K562 (cell line): ENCODE results near the gene GZMM. TPM values are rescaled to one million over a fixed set of nuclear protein-coding genes. Genes with fewer than 3 reads are reported as not detected.
A peak's percentile ranks its signal among the peaks of the same experiment; 100 is the strongest.

Experiments
- BMI1 ChIP-seq: fragments of 150-350 bp; IDR thresholded peaks from 2 replicates; pipeline ENCODE4 v1.6.1; 2014; ENCODE audit warnings: low read length
- GABPA ChIP-seq: fragments of 200-800 bp; sonication (Bioruptor generic); conservative IDR thresholded peaks from 2 replicates; pipeline ENCODE4 v1.6.1; 2016; ENCODE audit warnings: low read depth, missing genetic modification characterization, missing compliant biosample characterization
- MCM5 ChIP-seq: fragments of 450-650 bp; IDR thresholded peaks from 2 replicates; pipeline ENCODE4 v1.6.1; 2016; ENCODE audit warnings: low read depth
- RBFOX2 ChIP-seq: fragments of 200-400 bp; formaldehyde crosslinking; IDR thresholded peaks from 2 replicates; pipeline ENCODE4 v1.6.1; 2017; ENCODE audit warnings: low read depth, mild to moderate bottlenecking, low read length, moderate library complexity
- TAF7 ChIP-seq: fragments of 450-650 bp; IDR thresholded peaks from 2 replicates; pipeline ENCODE4 v1.6.1; 2016; ENCODE audit warnings: missing genetic modification characterization, missing compliant biosample characterization
- THRAP3 ChIP-seq: fragments of 450-650 bp; IDR thresholded peaks from 2 replicates; pipeline ENCODE4 v1.6.1; 2016; ENCODE audit warnings: mild to moderate bottlenecking, inconsistent platforms, borderline replicate concordance
- polyA plus RNA-seq, 8 experiments: library from polyadenylated mRNA; depleted of rRNA in 4 of 8; stranded (reverse) in 5 of 8; unstranded in 3 of 8; fragments of >200 nt; fragmentation: Nextera tagmentation in 2 of 8; fragmentation: Illumina TruSeq in 1 of 8; extraction: Ambion mirVana in 2 of 8; extraction: Trizol in 1 of 8; gene quantifications; 2 replicates each; pipeline versions ENCODE4 v1.2.1 to v1.2.3, GENCODE V29; 2011 to 2014; ENCODE audit warnings: inconsistent platforms in 1 of 8, missing spikeins in 1 of 8
- total RNA-seq, 7 experiments: library from RNA; depleted of rRNA in 6 of 7; stranded (reverse); fragments of >200 nt in 6 of 7; fragmentation: Illumina TruSeq in 2 of 7; extraction: Trizol in 2 of 7; gene quantifications; 2 replicates each; pipeline versions ENCODE4 v1.2.1 to v1.2.3, GENCODE V29; 2011 to 2021; ENCODE audit warnings: low replicate concordance in 1 of 7
- TF ChIP-seq, protein P1 (sequence below): fragments of 250-450 bp; sonication (Bioruptor Pico); IDR thresholded peaks from 2 replicates; pipeline ENCODE4 v1.8.0; 2021; ENCODE audit warnings: moderate library complexity, mild to moderate bottlenecking, inconsistent platforms
- TF ChIP-seq, protein P2 (sequence below): sonication (generic); formaldehyde crosslinking; IDR thresholded peaks from 2 replicates; pipeline ENCODE4 v1.8.0; 2023; ENCODE audit warnings: mild to moderate bottlenecking, missing genetic modification reagents
- TF ChIP-seq, protein P3 (sequence below): conservative IDR thresholded peaks from 2 replicates; pipeline ENCODE4 v1.6.1; 2011; ENCODE audit warnings: low read depth, mild to moderate bottlenecking, low read length; ENCODE audit not compliant: control insufficient read depth
- TF ChIP-seq, protein P4 (sequence below): fragments of 450-650 bp; IDR thresholded peaks from one replicate; pipeline ENCODE4 v1.6.1; 2018; ENCODE audit warnings: mild to moderate bottlenecking, moderate library complexity; ENCODE audit not compliant: partially characterized antibody

The GZMM gene
- total and polyA plus RNA-seq, 9 of the 15 experiments (the other 6 are each of a cell fraction or from before 2014, with no cell fraction given) = 0.08 to 2.6 (median 0.70) TPM; not detected in 2

DNA sequence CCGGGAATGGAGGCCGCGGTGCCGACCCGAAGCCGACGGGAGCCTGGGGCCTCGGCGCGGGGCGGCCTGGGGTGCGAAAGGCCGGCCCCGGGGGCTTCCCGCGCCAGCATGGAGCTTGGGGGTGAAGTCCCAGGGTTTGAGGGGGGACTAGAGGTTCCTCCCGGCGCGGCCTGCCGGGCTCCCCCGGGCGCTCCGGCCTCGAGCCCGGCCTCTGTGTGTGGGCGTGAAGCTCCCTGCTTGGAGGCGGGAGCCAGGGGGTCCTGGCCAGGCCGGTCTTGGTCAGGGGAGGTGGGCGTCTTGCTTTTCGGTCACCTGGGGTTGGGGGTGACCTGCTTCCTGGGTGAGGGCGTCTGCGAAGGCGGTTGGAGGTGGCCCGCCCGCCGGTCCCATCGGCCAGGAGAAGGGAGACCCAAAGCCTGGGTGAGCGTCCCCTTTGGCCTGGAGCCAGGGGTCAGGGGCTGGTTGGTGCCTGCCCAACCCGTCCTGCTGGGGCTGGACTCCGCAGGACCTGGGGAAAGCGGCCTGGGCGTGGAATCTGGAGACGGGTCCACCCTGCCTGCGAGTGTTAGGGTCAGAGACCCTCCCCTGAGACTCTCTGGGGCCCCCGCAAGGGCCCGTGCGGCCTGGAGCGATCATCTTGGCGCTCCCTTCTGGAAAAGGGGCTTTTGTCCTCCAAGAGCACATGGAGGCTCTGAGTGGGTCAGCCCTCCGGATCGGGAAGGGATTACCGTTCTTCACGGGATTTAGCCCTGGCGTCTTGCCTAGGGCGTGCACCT lies 29.1 kb downstream of the GZMM start (continued):
- peak; percentile 83 for TF ChIP-seq RBFOX2
- no peak for TF ChIP-seq MCM5
- TF ChIP-seq, protein P1, sequence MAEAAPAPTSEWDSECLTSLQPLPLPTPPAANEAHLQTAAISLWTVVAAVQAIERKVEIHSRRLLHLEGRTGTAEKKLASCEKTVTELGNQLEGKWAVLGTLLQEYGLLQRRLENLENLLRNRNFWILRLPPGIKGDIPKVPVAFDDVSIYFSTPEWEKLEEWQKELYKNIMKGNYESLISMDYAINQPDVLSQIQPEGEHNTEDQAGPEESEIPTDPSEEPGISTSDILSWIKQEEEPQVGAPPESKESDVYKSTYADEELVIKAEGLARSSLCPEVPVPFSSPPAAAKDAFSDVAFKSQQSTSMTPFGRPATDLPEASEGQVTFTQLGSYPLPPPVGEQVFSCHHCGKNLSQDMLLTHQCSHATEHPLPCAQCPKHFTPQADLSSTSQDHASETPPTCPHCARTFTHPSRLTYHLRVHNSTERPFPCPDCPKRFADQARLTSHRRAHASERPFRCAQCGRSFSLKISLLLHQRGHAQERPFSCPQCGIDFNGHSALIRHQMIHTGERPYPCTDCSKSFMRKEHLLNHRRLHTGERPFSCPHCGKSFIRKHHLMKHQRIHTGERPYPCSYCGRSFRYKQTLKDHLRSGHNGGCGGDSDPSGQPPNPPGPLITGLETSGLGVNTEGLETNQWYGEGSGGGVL (CRISPR knock-in tag) = no peak
- TF ChIP-seq, protein P2, sequence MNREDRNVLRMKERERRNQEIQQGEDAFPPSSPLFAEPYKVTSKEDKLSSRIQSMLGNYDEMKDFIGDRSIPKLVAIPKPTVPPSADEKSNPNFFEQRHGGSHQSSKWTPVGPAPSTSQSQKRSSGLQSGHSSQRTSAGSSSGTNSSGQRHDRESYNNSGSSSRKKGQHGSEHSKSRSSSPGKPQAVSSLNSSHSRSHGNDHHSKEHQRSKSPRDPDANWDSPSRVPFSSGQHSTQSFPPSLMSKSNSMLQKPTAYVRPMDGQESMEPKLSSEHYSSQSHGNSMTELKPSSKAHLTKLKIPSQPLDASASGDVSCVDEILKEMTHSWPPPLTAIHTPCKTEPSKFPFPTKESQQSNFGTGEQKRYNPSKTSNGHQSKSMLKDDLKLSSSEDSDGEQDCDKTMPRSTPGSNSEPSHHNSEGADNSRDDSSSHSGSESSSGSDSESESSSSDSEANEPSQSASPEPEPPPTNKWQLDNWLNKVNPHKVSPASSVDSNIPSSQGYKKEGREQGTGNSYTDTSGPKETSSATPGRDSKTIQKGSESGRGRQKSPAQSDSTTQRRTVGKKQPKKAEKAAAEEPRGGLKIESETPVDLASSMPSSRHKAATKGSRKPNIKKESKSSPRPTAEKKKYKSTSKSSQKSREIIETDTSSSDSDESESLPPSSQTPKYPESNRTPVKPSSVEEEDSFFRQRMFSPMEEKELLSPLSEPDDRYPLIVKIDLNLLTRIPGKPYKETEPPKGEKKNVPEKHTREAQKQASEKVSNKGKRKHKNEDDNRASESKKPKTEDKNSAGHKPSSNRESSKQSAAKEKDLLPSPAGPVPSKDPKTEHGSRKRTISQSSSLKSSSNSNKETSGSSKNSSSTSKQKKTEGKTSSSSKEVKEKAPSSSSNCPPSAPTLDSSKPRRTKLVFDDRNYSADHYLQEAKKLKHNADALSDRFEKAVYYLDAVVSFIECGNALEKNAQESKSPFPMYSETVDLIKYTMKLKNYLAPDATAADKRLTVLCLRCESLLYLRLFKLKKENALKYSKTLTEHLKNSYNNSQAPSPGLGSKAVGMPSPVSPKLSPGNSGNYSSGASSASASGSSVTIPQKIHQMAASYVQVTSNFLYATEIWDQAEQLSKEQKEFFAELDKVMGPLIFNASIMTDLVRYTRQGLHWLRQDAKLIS (CRISPR knock-in tag) = no peak; the same call in 1 of the 2 replicates
- TF ChIP-seq, protein P3, sequence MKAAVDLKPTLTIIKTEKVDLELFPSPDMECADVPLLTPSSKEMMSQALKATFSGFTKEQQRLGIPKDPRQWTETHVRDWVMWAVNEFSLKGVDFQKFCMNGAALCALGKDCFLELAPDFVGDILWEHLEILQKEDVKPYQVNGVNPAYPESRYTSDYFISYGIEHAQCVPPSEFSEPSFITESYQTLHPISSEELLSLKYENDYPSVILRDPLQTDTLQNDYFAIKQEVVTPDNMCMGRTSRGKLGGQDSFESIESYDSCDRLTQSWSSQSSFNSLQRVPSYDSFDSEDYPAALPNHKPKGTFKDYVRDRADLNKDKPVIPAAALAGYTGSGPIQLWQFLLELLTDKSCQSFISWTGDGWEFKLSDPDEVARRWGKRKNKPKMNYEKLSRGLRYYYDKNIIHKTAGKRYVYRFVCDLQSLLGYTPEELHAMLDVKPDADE = 0 out of 2 replicates have a peak, but pooled peaks have one; percentile 28
- no peak for TF ChIP-seq BMI1
- no peak for TF ChIP-seq TAF7 (tag)
- no peak for TF ChIP-seq GABPA
- TF ChIP-seq, protein P4, sequence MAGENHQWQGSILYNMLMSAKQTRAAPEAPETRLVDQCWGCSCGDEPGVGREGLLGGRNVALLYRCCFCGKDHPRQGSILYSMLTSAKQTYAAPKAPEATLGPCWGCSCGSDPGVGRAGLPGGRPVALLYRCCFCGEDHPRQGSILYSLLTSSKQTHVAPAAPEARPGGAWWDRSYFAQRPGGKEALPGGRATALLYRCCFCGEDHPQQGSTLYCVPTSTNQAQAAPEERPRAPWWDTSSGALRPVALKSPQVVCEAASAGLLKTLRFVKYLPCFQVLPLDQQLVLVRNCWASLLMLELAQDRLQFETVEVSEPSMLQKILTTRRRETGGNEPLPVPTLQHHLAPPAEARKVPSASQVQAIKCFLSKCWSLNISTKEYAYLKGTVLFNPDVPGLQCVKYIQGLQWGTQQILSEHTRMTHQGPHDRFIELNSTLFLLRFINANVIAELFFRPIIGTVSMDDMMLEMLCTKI = no peak
- no peak for TF ChIP-seq THRAP3
